Measurements from ENCODE around the gene CNIH1. TPM values are rescaled to one million over a fixed set of nuclear protein-coding genes. Genes with fewer than 3 reads are reported as not detected.

The CNIH1 gene
- total and polyA plus RNA-seq, 2 of the 13 experiments (the other 11 are each of a cell fraction or from before 2014, with no cell fraction given) = 166 to 421 TPM

GRCh38 chr14:54396493-54397335 lies 44.5 kb downstream of the CNIH1 start, which contains the start of gene CDKN3 (continued):
- TF ChIP-seq, protein P1, sequence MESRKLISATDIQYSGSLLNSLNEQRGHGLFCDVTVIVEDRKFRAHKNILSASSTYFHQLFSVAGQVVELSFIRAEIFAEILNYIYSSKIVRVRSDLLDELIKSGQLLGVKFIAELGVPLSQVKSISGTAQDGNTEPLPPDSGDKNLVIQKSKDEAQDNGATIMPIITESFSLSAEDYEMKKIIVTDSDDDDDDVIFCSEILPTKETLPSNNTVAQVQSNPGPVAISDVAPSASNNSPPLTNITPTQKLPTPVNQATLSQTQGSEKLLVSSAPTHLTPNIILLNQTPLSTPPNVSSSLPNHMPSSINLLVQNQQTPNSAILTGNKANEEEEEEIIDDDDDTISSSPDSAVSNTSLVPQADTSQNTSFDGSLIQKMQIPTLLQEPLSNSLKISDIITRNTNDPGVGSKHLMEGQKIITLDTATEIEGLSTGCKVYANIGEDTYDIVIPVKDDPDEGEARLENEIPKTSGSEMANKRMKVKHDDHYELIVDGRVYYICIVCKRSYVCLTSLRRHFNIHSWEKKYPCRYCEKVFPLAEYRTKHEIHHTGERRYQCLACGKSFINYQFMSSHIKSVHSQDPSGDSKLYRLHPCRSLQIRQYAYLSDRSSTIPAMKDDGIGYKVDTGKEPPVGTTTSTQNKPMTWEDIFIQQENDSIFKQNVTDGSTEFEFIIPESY (CRISPR knock-in tag; IDR thresholded peaks at IDR 0.05) = peak; percentile 51; the same call in 1 of the 2 replicates
- TF ChIP-seq, protein P2, sequence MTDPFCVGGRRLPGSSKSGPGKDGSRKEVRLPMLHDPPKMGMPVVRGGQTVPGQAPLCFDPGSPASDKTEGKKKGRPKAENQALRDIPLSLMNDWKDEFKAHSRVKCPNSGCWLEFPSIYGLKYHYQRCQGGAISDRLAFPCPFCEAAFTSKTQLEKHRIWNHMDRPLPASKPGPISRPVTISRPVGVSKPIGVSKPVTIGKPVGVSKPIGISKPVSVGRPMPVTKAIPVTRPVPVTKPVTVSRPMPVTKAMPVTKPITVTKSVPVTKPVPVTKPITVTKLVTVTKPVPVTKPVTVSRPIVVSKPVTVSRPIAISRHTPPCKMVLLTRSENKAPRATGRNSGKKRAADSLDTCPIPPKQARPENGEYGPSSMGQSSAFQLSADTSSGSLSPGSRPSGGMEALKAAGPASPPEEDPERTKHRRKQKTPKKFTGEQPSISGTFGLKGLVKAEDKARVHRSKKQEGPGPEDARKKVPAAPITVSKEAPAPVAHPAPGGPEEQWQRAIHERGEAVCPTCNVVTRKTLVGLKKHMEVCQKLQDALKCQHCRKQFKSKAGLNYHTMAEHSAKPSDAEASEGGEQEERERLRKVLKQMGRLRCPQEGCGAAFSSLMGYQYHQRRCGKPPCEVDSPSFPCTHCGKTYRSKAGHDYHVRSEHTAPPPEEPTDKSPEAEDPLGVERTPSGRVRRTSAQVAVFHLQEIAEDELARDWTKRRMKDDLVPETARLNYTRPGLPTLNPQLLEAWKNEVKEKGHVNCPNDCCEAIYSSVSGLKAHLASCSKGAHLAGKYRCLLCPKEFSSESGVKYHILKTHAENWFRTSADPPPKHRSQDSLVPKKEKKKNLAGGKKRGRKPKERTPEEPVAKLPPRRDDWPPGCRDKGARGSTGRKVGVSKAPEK (CRISPR knock-in tag; IDR thresholded peaks at IDR 0.05; ENCODE audit: borderline replicate concordance) = 0 out of 2 replicates have a peak, but pooled peaks have one; percentile 60
- TF ChIP-seq TMF1 (CRISPR knock-in tag; IDR thresholded peaks at IDR 0.05; ENCODE audit: low read depth) = peak; percentile 85; the same call in 1 of the 2 replicates
- TF ChIP-seq ZSCAN21 (CRISPR knock-in tag; IDR thresholded peaks at IDR 0.05; ENCODE audit: borderline replicate concordance) = peak; percentile 94
- TF ChIP-seq CENPX (CRISPR knock-in tag; IDR thresholded peaks at IDR 0.05) = no peak
- 0 out of 2 replicates have a peak, but pooled peaks have one; percentile 45 for TF ChIP-seq ZNF503 (CRISPR knock-in tag; IDR thresholded peaks at IDR 0.05)
- TF ChIP-seq ZNF20 (CRISPR knock-in tag; IDR thresholded peaks at IDR 0.05) = no peak
- peak; percentile 61 for TF ChIP-seq KAT8 (CRISPR knock-in tag; IDR thresholded peaks at IDR 0.05)
- 0 out of 2 replicates have a peak, but pooled peaks have one; percentile 32 for TF ChIP-seq MAZ (IDR thresholded peaks at IDR 0.05; ENCODE audit: borderline replicate concordance, low read depth, low read length)
- no peak for TF ChIP-seq MAZ (CRISPR knock-in tag; IDR thresholded peaks at IDR 0.05; ENCODE audit: low read depth)
- no peak for TF ChIP-seq TEAD3 (CRISPR knock-in tag; optimal IDR thresholded peaks at IDR 0.05; ENCODE audit: borderline replicate concordance)
- TF ChIP-seq AGO2 (optimal IDR thresholded peaks at IDR 0.05; ENCODE audit: low read depth, low read length) = peak; percentile 57
- TF ChIP-seq, protein P3, sequence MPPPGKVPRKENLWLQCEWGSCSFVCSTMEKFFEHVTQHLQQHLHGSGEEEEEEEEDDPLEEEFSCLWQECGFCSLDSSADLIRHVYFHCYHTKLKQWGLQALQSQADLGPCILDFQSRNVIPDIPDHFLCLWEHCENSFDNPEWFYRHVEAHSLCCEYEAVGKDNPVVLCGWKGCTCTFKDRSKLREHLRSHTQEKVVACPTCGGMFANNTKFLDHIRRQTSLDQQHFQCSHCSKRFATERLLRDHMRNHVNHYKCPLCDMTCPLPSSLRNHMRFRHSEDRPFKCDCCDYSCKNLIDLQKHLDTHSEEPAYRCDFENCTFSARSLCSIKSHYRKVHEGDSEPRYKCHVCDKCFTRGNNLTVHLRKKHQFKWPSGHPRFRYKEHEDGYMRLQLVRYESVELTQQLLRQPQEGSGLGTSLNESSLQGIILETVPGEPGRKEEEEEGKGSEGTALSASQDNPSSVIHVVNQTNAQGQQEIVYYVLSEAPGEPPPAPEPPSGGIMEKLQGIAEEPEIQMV (CRISPR knock-in tag; IDR thresholded peaks at IDR 0.05; ENCODE audit: low read depth) = peak; percentile 61; the same call in 1 of the 2 replicates
- TF ChIP-seq HIVEP1 (CRISPR knock-in tag; IDR thresholded peaks at IDR 0.05) = peak; percentile 76
- 0 out of 2 replicates have a peak, but pooled peaks have one; percentile 65 for TF ChIP-seq ZNF367 (CRISPR knock-in tag; IDR thresholded peaks at IDR 0.05; ENCODE audit: borderline replicate concordance)
- peak; percentile 30; the same call in 1 of the 2 replicates for TF ChIP-seq SOX5 (CRISPR knock-in tag; IDR thresholded peaks at IDR 0.05; ENCODE audit: borderline replicate concordance)
- TF ChIP-seq, protein P4, sequence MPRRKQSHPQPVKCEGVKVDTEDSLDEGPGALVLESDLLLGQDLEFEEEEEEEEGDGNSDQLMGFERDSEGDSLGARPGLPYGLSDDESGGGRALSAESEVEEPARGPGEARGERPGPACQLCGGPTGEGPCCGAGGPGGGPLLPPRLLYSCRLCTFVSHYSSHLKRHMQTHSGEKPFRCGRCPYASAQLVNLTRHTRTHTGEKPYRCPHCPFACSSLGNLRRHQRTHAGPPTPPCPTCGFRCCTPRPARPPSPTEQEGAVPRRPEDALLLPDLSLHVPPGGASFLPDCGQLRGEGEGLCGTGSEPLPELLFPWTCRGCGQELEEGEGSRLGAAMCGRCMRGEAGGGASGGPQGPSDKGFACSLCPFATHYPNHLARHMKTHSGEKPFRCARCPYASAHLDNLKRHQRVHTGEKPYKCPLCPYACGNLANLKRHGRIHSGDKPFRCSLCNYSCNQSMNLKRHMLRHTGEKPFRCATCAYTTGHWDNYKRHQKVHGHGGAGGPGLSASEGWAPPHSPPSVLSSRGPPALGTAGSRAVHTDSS (CRISPR knock-in tag; conservative IDR thresholded peaks at IDR 0.05) = no peak
- peak; percentile 90; the same call in 1 of the 2 replicates for TF ChIP-seq ZNF766 (CRISPR knock-in tag; IDR thresholded peaks at IDR 0.05; ENCODE audit: borderline replicate concordance)

Measured in HepG2 (cell line).